NOMO-1 treated with DMSO at 0.1 percent for 48 hours (cell line): ENCODE results near the gene AXIN2.
"Not testable (repeated sequence)": the region's sequence is repeated elsewhere in the genome, so short reads cannot be mapped to it uniquely, and the experiment has no call there.

Experiments
- DNase-seq: peaks from one replicate; lab custom pipeline; 2025; ENCODE audit not compliant: unreplicated experiment; lab: John Stamatoyannopoulos, UW

Gene AXIN2

DNA sequence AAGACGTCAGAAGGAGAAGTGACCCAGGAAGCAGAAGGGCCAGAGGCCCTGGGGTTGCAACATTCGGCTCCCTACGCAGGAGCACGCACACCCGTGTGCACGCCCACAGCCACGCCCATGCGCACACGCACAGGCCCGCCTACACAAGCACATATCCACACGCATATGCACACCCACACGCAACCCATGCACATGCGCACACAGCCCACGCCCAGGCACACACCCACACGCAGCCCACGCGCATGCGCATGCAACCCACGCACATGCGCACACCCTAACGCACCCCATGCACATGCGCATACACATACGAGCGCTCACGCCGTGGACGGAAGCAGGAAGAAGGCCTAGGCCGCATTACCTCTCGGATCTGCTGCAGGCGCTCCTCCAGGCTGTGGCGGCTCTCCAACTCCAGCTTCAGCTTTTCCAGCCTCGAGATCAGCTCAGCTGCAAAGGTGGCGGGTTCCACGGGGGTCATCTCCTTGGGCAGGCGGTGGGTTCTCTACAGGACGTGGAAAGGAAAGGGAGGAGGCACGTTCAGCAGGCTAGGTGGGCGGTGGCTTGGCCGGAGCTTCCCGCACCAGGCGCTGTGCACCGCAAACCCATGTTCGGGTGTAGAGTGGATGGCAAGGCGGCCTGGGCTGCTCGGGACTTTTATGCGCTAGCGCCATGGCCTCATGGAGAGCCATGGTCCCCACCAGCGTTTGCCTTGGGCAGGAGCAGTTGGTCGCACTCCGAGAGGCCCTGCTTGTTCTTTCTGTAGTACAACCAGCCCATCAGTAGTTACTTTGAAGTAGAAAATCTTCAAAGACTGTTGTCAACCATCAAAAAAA lies 23.4 kb downstream of the AXIN2 start:
- DNase-seq = no peak

- DNase-seq = no peak
Measured at GRCh38 chr17:65537343-65537844, 24.1 kb downstream of the AXIN2 start.

GRCh38 chr17:65536573-65537342 lies 24.7 kb downstream of the AXIN2 start:
- no peak for DNase-seq

- DNase-seq = no peak
Measured at GRCh38 chr17:65535777-65536572, 25.5 kb downstream of the AXIN2 start.

DNA sequence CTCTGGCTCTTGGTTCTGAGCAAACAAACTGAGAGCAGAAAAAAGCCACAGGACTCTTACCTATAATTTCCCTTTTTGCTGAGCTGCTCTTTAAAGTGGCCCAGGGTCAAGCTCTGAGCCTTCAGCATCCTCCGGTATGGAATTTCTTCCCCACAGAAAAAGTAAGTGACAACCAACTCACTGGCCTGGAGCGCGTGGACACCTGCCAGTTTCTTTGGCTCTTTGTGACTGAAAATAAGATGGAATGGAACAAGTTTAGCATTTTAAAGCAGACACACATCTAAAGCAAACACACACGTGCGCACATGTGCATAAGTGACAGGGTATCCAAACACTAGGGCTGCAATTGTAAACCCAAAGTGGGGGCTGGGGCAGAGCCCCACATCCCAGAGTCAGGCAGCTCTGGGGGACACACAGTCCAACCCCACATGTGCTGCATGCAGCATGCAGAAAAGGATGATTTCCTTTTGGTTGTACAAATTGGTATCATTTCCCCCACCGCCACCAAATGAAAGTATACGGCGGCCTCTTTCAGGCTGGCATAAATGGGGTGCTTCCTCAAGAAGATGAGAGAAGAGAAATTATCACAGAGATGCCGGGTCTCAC lies 27.5 kb downstream of the AXIN2 start:
- no peak for DNase-seq

DNA sequence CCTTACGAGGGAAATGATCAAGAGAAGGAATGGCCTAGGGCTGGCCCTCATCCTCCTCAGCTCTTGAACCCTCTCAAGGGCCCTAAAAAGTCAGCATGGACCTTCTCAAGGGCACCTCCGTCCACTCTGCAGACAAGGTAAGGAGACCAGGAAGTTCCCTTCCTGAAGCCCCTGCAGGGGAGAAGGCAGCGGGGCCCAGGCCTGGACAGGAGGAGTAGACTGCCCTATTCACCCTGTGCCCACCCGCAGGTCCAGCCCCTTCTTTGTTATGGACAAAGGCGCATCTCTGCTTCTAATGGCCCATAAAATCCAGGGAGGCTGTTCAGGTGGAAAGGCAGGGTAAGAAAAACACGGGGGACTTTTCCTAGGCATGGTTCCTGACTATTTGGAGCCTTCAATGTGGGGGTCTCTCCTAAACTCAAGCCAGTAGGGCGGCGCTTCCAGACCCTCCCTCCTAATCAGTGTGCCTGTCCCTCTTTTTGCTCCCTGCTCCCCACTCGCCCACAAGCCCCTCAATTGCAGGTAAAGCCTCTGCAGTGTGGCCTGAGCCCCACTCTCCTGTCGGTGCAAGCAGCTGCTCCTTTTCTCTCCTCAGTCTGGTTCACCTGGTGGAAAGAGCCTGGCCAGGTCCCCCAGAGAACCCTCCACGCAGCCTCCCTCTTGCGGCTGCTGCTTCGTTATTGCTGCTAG lies 28.2 kb downstream of the AXIN2 start:
- no peak for DNase-seq

DNA sequence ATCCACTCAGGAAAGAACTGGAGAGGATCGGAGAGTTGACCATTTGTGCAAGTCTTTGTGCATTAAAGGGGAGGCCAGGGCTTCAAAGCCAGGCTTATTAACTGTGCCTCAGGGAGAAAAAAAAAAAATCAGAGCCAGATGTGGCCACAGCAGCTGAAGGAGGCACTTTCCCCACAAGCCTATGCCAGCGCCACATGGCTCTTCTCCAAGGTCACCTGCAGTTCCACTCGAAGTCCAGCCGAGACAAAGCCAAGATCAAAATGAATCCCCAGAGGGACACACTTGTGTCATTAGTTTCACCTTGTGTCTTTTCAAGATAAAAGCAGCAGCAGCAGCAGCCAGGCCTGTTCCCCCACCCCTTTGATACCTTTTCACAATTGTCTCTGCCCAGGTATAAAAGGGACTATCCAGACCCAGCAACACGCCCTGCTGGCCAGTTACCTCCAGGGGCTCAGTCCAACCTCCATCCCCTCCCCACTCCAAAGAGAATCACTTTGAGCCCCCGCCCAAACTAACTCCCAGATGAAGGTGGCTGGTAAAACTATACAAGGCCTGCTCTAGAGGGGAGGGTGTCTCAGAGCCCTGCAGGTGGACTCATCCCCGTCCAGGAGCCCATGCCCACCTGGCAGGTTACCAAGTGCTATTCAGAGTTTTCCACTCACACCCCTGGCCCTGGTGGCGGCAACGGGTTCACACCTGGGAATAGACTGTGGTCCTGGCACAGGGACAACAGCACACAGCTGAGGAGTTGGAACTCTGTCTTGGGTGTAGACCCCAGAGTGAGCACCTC lies 29.2 kb downstream of the AXIN2 start:
- DNase-seq = no peak

DNA sequence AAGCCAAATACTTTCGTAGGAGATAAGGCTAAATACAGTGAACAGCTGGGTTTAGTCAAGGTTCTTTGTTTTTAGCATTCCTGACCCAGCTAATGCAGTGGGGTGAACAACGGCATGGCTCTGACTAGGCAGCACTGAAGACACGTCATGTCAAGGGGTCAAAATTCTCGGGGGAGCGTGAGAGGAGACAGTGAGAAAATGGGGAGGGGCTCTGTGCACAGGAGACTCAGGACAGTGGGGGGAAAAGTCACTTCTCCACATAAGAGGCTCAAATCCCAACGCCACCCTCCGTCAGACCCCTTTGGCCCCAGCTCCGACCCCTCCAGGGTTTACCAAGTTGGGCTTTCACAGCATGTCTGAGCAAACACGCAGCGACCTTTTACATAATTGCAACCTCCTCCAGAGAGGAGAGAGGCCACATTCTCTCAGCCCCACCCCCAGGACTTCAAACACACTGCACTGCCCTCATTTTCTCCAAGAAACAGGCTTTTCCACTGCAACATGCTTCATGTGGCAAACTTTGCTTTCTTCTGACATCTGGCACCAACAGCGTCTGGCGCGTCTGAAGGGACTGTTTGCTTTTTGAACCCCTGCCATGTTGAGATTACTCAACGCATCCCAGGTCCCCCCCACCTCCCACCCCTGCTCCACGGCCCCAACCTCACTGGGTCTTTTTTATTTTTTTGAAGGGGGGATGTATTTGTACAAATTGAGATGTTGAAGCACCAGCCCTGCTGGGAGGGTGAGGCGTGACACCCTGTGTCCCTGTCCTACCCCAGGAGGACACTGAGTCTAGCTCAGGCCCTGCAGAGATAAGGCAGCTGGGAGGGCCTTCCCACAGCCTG lies 30.0 kb downstream of the AXIN2 start:
- no peak for DNase-seq

DNA sequence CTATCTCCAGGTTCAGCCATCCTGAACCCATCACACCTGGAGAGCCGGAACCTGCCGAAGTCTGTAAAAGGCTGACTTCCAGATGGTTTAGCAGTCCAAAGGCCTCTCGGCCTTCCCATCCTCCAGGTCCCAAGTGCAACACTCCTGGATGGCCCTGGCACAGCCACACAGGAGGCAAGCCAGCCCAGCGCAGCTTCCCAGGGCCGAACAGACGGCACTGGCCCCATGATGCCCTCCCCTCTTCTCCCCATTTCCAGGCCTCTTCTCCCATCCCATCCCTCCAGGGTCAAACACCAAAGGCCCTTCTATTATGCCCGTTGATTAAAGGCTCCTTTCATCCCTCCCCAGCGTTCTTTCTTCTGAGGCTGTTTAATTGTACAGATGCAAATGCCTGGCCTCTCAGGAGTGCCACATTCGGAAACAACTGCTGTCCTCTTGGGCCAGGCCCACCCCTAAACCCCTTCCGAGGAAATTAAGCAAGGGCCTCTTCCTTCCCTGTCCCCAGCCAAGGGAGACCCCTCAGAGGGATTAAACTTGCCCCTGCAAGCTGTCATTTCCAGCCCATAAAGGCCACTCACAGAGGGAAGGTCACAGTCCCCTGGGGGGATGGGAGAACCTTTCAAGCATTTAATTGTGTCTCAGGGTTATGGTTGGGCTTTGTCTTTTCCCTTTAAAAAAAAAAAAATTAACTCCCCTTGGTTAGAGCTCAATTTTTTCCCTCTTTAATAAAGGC lies 30.8 kb downstream of the AXIN2 start:
- DNase-seq = no peak

GRCh38 chr17:65529761-65530522 lies 31.5 kb downstream of the AXIN2 start:
- no peak for DNase-seq

DNA sequence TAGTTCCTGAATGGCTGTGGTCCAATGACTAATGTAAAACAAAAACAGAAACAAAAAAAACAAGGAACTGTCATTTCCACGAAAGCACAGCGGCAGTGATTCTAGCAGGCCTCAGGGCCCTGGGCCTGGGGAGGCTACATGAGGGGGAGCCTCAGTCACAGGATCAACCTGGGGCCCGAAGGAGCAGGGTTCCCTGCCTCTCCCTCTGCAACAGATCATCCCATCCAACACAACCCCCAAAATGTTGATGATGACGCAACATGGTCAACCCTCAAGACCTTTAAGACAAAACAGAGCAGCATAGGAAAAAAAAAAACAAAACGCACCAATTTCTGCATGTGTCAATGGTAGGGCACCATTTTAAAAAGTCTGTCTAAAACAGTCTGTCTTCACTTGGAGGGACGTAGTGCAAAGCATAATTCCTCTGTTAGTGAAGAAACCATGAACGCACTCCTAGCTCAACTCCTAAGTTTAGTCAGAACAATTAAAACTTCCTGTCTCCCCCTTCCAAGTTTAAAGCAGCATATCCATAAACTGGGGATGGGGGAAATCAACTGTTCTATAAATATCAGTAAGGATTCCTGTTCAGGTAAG lies 32.3 kb downstream of the AXIN2 start:
- no peak for DNase-seq

DNA sequence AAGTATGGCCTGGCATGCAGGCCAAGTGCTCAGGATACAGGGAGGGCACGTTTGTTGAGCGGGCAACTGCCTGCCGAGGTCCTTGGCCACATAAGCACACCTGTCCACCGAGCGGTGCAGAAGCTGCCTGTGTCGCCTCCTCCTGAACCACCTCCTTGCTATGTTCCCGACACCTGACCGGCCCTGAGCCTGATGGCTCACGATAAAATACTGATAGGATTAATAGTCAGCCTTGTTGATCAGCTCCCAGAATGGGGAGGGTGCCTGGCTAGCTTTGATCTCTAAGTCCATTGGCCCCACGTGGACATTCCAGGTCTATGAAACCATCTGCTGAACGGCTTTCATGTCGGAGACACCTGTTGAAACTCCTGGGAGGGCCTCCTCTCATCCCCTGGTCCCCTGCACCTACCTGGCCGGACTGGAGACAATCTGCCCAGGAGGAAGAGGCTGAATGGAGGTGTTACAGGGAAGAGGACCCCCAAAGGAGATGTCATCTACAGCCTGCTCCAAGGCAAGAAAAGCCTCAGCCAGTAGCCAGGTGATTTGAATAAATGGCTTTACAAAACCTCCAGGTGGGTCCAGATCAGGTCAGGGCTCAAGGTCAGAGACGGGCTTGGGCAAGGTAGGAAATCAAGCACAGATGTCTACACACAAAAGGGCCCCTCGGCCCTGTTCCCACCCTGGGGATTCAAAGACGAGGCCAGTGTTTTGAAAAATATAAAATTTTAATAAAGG lies 33.4 kb downstream of the AXIN2 start:
- DNase-seq = no peak

DNA sequence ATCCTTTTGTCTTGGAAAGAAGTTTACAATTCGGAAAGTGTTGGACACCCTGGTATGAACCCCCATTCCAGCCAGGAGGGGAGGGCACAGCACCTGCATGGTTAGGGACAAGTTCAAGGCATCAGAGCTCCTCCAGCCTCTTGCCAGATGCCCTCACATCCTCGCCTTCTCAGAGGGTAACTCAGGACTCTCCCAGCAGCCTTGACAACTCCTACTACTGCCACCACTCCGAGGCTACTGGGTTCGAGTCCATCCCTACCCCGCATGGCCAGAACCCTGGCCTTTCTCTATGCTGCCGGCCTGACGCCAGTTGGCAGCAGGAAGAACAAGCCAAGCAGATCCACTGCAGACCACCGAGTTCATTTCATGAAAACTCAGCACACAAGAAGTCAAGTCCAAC lies 34.1 kb downstream of the AXIN2 start:
- no peak for DNase-seq

- DNase-seq = not testable (repeated sequence)
Measured at GRCh38 chr17:65526854-65527253, 34.6 kb downstream of the AXIN2 start.

DNA sequence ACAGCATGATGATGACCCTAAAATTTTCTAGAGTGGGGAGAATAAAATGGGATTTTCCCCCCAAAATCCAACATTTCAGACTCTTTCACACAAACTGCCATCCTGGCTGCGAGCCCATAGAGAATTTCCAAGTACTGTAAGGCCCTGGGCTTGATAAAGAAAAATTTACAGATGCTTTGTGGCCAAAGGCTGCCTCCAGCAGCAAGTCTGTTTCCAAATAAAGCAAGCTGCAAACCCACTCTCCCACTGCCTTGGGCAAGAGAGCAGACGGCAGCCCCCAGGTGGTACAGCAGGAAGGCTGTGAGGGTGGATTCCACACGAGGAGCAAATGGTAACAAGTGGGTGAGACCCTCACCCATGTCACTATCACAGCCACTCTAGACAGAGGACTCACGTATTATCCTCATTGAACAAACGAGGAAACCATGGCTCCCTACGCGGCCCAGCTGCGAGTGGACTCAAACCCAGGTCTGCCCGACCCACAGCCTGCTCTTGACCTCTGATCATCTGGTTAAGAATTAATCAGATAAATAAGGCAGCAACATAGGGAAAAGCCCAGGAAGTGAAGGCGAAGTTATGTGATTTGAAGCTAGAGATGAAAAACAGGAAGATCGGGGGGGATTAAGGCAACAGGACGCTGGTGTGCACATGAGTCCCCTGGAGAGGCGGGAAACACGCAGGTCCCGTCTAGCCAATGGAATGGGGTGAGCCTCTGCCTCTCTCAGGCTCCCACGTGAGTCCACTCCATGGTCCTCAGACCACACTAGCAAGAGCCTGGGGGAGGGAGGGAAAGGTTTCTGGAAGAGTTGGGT lies 37.4 kb downstream of the AXIN2 start:
- DNase-seq = no peak
